H1 (cell line): ENCODE results near the gene SLC6A3.

ENCODE experiments used
- CEBPB ChIP-seq: IDR thresholded peaks from 2 replicates; pipeline ENCODE4 v1.6.1; 2012; ENCODE audit warnings: low read depth, low read length
- CHD1 ChIP-seq: IDR thresholded peaks from 2 replicates; pipeline ENCODE4 v1.6.1; 2012; ENCODE audit warnings: low read depth, low read length, improper control_type of control experiment
- CTCF ChIP-seq, 3 experiments: IDR thresholded peaks; 1 replicate in 2 of 3; 2 replicates in 1 of 3; pipeline versions ENCODE4 v1.5.1 to v1.6.1; 2011; ENCODE audit warnings: low read length in 3 of 3, mild to moderate bottlenecking in 3 of 3, inconsistent platforms in 2 of 3, low read depth in 1 of 3, moderate library complexity in 1 of 3; ENCODE audit not compliant: insufficient read depth in 1 of 3; ENCODE audit errors: control extremely low read depth in 1 of 3
- EZH2 ChIP-seq: fragments of 200-600 bp; sonication (generic); IDR thresholded peaks from 2 replicates; pipeline ENCODE4 v1.7.1; 2012; ENCODE audit warnings: low read depth, mild to moderate bottlenecking, moderate library complexity, low read length, inconsistent platforms; ENCODE audit not compliant: severe bottlenecking
- GABPA ChIP-seq: IDR thresholded peaks from 2 replicates; pipeline ENCODE4 v1.6.1; 2011; ENCODE audit warnings: mild to moderate bottlenecking, low read length, moderate library complexity, borderline replicate concordance; ENCODE audit not compliant: insufficient read depth
- KDM1A ChIP-seq: fragments of 200-600, 300-600 bp; sonication (generic); IDR thresholded peaks from 2 replicates; pipeline ENCODE4 v1.7.1; 2016; ENCODE audit warnings: mild to moderate bottlenecking, low read length, borderline replicate concordance
- POLR2A ChIP-seq, 2 experiments: IDR thresholded peaks; 1 replicate in 1 of 2; 2 replicates in 1 of 2; pipeline ENCODE4 v1.6.1; 2011; ENCODE audit warnings: low read depth in 2 of 2, low read length in 2 of 2, mild to moderate bottlenecking in 2 of 2; ENCODE audit errors: control extremely low read depth in 1 of 2
- POLR2AphosphoS5 ChIP-seq: IDR thresholded peaks from 2 replicates; pipeline ENCODE4 v1.6.1; 2011; ENCODE audit warnings: low read depth, low read length
- RFX5 ChIP-seq: IDR thresholded peaks from 2 replicates; pipeline ENCODE4 v1.6.1; 2011; ENCODE audit warnings: low read depth, low read length, improper control_type of control experiment, borderline replicate concordance
- SIRT6 ChIP-seq: IDR thresholded peaks from one replicate; pipeline ENCODE4 v1.7.1; 2012; ENCODE audit warnings: low read length, inconsistent platforms
- SP1 ChIP-seq: IDR thresholded peaks from 2 replicates; pipeline ENCODE4 v1.6.1; 2011; ENCODE audit warnings: low read depth, low read length
- SRF ChIP-seq: IDR thresholded peaks from 2 replicates; pipeline ENCODE4 v1.6.1; 2011; ENCODE audit warnings: mild to moderate bottlenecking, low read depth, low read length, moderate library complexity
- USF2 ChIP-seq: IDR thresholded peaks from 2 replicates; pipeline ENCODE4 v1.6.1; 2011; ENCODE audit warnings: low read length, improper control_type of control experiment

- TF ChIP-seq POLR2AphosphoS5 (no peak), CTCF (IDR thresholded peaks at IDR 0.05; ENCODE audit: control extremely low read depth in 1 of 3, insufficient read depth in 1 of 3, low read depth in 1 of 3, low read length in 3 of 3) (no peak), RFX5 (no peak), POLR2A (IDR thresholded peaks at IDR 0.05; ENCODE audit: control extremely low read depth in 1 of 2, low read depth in 2 of 2, low read length in 2 of 2) (no peak), EZH2 (no peak), KDM1A (no peak), USF2 (no peak), SIRT6 (no peak), SP1 (no peak), SRF (no peak), CEBPB (no peak), CHD1 (no peak), GABPA (no peak)
These were observed 18.8 kb upstream of the SLC6A3 start for GRCh38 chr5:1464096-1464446.
